NCI-H2029 (cell line): ENCODE data around the gene EIF3M.
"Not testable (repeated sequence)": the region's sequence is repeated elsewhere in the genome, so short reads cannot be mapped to it uniquely, and the experiment has no call there.

Source experiments
- DNase-seq: peaks from one replicate; lab custom pipeline; 2025; lab: John Stamatoyannopoulos, UW

Gene EIF3M

DNA sequence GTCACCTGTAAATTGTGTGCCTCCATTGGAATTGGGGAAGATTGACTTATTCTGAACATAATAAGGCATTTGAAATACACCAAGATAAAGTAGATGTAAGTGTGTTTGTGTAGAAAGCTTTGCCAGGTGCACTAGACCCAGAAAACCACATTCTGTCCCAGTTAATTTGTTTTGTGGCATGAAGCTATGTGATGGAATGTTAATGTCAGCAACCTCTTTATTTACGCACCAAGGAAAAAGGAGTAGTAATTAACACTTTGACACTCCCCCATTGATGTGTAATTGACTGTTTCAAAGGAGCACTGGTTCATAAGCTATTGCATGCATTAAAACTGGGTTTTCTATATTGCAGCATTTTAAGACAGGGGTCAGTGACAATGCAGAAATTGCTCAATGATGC lies 14.3 kb downstream of the EIF3M start:
- no peak for DNase-seq

DNA sequence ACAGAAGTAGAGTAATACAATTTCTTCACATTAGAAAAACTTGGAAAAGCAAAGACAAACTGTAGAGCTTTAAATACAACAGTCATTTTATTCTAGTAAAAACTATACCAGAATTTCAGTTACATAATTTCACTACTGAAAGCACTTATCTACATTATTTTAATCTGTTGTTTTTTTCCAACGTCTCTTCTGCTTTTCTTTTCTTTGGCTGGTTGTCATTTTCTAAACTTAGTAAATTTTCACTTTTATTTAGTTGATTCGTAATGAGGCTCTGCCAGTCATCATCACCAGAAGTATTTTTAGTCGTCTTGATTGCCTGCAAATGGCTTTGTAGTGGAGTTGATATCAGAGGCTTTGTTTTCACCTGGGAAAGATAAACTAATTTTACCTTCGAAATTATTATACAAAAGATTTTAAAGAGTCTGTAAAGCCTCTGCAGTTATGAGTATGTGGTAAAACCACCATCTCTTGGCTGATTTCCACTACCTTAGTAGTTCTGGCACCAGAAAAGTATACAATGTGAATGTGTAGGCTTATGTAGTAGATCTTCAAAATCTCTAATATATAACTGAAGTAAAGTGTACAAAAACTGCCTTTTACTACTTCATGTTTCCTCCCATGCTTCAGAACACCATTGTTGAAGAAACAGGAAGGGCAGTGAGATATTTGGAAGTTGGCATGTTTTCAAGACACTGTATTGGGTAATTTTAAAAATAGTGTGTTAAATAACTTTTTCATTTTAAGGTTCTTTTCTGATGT lies 19.2 kb downstream of the EIF3M start:
- DNase-seq, result no peak

- no peak for DNase-seq
Measured at GRCh38 chr11:32606220-32606619, 22.6 kb downstream of the EIF3M start.

- not testable (repeated sequence) for DNase-seq
Measured at GRCh38 chr11:32608826-32609225, 25.2 kb downstream of the EIF3M start.

DNA sequence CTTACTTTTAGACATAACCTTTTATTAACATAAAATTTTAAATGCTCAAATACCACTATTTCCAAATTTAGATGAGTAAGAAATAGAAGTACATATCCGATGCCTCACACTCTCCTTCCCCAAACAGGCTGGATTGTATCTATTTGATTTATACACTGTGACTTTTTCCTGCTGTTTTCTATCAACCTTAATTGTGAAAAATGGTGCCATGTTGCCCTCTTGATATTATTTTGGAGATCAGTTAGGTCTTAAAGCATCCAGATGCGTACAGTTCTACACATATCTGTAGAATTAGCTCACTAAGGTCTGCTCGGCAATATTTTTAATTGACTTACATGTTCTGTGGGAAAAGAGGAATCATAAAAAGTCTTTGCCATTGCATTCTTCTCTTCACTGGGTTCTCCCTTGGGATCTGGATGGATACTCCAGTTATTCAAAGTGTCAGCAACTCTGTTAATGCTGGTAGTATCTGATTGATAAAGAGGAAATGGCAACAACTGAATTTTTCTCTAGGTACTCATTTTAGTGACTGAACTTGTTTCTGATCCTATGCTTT lies 27.2 kb downstream of the EIF3M start:
- no peak for DNase-seq

GRCh38 chr11:32613500-32614151 lies 30.0 kb downstream of the EIF3M start:
- no peak for DNase-seq

DNA sequence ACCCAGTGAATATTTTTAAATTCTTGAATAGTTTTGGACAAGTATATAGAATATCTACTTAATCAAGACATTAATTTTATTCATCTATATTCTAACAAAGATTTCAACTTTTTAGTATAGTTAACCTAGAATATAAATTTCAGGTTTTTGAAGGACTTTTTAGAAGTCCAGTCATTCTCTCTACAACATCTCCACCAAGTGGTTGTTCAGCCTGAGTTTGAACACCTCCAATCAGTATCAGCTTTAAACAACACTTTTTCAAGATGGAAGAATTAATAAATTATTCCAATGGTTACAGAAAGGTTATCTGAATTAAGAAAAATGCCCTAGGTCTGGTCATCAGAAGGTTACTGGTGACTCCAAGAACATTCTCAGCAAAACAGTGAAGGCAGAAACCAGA lies 31.8 kb downstream of the EIF3M start:
- no peak for DNase-seq

DNA sequence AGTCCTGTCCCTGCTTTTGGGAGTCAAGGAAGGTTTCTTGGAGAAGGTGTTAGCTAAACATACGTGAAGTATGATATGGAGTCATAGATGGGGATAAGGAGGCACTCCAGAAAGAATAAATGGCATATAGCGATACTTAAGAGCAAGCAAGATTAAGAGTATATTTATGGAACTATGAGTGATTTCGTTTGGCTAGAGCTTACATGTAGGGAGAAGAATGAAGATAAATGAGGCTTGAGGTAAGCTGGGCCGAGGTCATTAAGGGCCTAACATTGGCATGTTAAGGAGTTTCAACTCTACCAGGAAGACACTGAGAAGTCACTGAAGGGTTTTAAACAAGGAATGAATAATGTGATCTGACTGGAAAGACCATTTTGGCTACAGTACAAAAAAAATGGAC lies 33.3 kb downstream of the EIF3M start:
- DNase-seq, result no peak

DNA sequence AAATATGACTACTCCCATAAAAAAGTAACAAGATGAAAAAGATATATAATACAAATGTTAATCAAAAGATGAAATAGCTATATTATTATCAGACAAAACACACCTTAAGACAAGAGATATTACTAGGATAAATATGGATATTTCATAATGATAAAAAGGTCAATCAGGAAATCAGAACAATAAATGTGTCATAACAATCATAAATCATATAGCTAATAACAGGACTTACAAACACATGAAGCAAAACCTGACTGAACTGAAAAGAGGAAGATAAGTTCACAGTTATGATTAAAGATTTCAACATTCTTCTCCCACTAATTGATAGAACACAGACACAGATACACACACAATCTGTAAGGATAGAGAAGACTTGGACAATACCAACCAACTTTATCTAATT lies 47.2 kb downstream of the EIF3M start:
- no peak for DNase-seq

- DNase-seq, result no peak
Measured at GRCh38 chr11:32635819-32636218, 52.2 kb downstream of the EIF3M start.

DNA sequence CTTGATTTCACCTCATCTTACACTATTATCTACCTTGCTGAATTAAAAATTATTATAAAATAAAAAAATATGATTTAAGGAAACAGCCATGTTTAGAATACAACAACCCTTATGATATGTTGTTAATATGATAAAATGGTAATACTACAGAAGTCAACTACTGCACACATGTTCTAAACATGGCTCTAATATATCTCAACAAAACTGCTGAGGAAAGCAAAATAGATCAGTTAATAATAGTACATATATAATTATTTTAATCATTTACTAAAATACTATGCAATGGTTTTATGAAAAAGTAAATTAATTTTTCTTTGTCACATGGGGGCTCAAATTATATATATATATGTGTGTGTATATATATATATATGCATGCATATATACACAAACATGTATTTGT lies 57.7 kb downstream of the EIF3M start:
- DNase-seq, result no peak

DNA sequence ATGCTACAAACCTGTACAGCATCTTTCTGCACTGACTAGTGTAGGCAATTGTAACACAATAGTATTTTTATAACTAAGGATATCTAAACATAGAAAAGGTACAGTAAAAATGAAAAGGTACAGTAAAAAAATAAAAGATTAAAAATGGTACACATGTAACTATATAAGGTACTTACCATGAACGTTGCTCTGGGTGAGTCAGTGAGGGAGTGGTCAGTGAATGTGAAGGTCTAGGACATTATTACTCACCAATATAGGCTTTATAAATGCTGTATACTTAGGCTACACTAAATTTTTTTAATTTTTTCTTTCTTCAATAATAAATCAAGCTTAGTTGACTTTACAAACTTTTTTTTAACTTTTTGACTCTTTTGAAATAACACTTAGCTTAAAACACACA lies 59.9 kb downstream of the EIF3M start:
- DNase-seq, result no peak
